HepG2 (cell line): ENCODE results near the gene YIF1A. TPM values are rescaled to one million over a fixed set of nuclear protein-coding genes. Genes with fewer than 3 reads are reported as not detected.

Experiments
- MIXL1 ChIP-seq: IDR thresholded peaks from 2 replicates; pipeline ENCODE4 v1.6.1; 2016
- TP53 ChIP-seq: sonication (generic); formaldehyde crosslinking; conservative IDR thresholded peaks from 2 replicates; pipeline ENCODE4 v1.4.0; 2020; ENCODE audit warnings: missing genetic modification reagents
- ZFP62 ChIP-seq: sonication (generic); formaldehyde crosslinking; IDR thresholded peaks from 2 replicates; pipeline ENCODE4 v1.4.0; 2020; ENCODE audit warnings: missing genetic modification reagents
- ZIK1 ChIP-seq: sonication (generic); formaldehyde crosslinking; IDR thresholded peaks from 2 replicates; pipeline ENCODE4 v1.5.0; 2020; ENCODE audit warnings: mild to moderate bottlenecking, low read depth, missing genetic modification reagents, borderline replicate concordance
- ZNF101 ChIP-seq: sonication (generic); formaldehyde crosslinking; IDR thresholded peaks from 2 replicates; pipeline ENCODE4 v1.4.0; 2020; ENCODE audit warnings: mild to moderate bottlenecking, low read depth, missing genetic modification reagents, borderline replicate concordance
- ZNF136 ChIP-seq: sonication (generic); formaldehyde crosslinking; IDR thresholded peaks from 2 replicates; pipeline ENCODE4 v1.8.1; 2022; ENCODE audit warnings: low read depth, mild to moderate bottlenecking, moderate library complexity, missing genetic modification reagents
- ZNF382 ChIP-seq: sonication (generic); formaldehyde crosslinking; IDR thresholded peaks from 2 replicates; pipeline ENCODE4 v1.5.0; 2020; ENCODE audit warnings: missing genetic modification reagents, mild to moderate bottlenecking, borderline replicate concordance
- ZNF530 ChIP-seq: sonication (generic); formaldehyde crosslinking; IDR thresholded peaks from 2 replicates; pipeline ENCODE4 v1.5.0; 2020; ENCODE audit warnings: low read depth, mild to moderate bottlenecking, missing genetic modification reagents
- ZNF652 ChIP-seq: IDR thresholded peaks from 2 replicates; pipeline ENCODE4 v1.6.1; 2016; ENCODE audit warnings: low read depth, borderline replicate concordance
- ZNF703 ChIP-seq: sonication (generic); formaldehyde crosslinking; IDR thresholded peaks from 2 replicates; pipeline ENCODE4 v1.5.1; 2020; ENCODE audit warnings: missing genetic modification reagents, mild to moderate bottlenecking, moderate library complexity, borderline replicate concordance
- polyA plus RNA-seq, 8 experiments: library from polyadenylated mRNA; depleted of rRNA in 3 of 8; stranded (reverse) in 7 of 8; unstranded in 1 of 8; fragments of >200 nt; fragmentation: Illumina TruSeq in 4 of 8; extraction: Trizol in 4 of 8; gene quantifications; 2 replicates each; pipeline versions ENCODE4 v1.2.1 to v1.2.3, GENCODE V29; 2011 to 2016; ENCODE audit warnings: low read depth in 4 of 8, missing spikeins in 1 of 8, mixed read lengths in 1 of 8; ENCODE audit not compliant: insufficient read depth in 1 of 8
- total RNA-seq, 5 experiments: library from RNA; depleted of rRNA; stranded (reverse); fragments of >200 nt; fragmentation: Illumina TruSeq; extraction: Trizol; gene quantifications; 2 replicates each; pipeline ENCODE4 v1.2.3, GENCODE V29; 2016; ENCODE audit warnings: low read depth in 1 of 5
- TF ChIP-seq, protein P1 (sequence below), 2 experiments: sonication (generic) in 1 of 2; formaldehyde crosslinking in 1 of 2; IDR thresholded peaks; 2 replicates each; pipeline versions ENCODE4 v1.6.1 to v1.9.0; 2014 to 2022; ENCODE audit warnings: antibody characterized with exemption in 1 of 2, borderline replicate concordance in 1 of 2, inconsistent platforms in 1 of 2, low read depth in 1 of 2, missing genetic modification reagents in 1 of 2
- TF ChIP-seq, protein P2 (sequence below): fragments of 450-650 bp; IDR thresholded peaks from 2 replicates; pipeline ENCODE4 v1.6.1; 2016
- TF ChIP-seq, protein P3 (sequence below): sonication (generic); formaldehyde crosslinking; IDR thresholded peaks from 2 replicates; pipeline ENCODE4 v1.9.0; 2021; ENCODE audit warnings: missing genetic modification reagents, borderline replicate concordance
- TF ChIP-seq, protein P4 (sequence below): sonication (generic); formaldehyde crosslinking; IDR thresholded peaks from 2 replicates; pipeline ENCODE4 v1.5.1; 2020; ENCODE audit warnings: mild to moderate bottlenecking, missing genetic modification reagents, borderline replicate concordance
- TF ChIP-seq, protein P5 (sequence below): sonication (generic); formaldehyde crosslinking; IDR thresholded peaks from 2 replicates; pipeline ENCODE4 v1.4.0; 2020; ENCODE audit warnings: missing genetic modification reagents

The YIF1A gene
- total and polyA plus RNA-seq, 2 of the 13 experiments (the other 11 are each of a cell fraction or from before 2014, with no cell fraction given): 133 to 145 TPM

DNA sequence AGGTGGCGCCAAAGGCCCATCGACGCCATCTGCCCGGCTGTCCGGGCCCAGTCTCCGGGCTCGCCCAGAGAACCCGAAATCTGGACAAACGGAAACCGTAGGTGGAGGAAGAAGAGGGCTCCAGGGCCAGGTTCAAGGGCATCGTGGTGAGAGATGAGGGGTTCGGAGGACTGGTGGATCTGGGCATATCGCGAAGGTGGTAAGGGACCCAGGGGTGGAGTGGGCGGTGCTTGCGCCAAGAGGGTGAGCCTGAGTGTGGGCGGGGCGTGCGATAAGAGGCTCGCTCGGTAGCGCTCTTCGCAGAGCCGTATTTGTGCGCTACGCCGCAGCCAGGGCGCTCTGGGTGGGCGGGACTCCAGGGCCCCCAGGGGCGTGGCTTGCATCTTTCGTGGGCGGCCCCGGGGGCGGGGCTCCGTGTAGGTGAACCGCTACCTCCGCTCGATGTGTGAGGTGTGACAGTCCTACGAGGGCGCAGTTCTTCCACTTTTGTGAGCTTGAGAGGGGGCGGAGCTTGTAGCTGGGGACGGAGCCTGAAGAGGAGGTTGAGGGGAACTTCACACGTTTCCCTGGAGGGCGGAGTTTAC lies 23.1 kb upstream of the YIF1A start (continued):
- TF ChIP-seq, protein P1, sequence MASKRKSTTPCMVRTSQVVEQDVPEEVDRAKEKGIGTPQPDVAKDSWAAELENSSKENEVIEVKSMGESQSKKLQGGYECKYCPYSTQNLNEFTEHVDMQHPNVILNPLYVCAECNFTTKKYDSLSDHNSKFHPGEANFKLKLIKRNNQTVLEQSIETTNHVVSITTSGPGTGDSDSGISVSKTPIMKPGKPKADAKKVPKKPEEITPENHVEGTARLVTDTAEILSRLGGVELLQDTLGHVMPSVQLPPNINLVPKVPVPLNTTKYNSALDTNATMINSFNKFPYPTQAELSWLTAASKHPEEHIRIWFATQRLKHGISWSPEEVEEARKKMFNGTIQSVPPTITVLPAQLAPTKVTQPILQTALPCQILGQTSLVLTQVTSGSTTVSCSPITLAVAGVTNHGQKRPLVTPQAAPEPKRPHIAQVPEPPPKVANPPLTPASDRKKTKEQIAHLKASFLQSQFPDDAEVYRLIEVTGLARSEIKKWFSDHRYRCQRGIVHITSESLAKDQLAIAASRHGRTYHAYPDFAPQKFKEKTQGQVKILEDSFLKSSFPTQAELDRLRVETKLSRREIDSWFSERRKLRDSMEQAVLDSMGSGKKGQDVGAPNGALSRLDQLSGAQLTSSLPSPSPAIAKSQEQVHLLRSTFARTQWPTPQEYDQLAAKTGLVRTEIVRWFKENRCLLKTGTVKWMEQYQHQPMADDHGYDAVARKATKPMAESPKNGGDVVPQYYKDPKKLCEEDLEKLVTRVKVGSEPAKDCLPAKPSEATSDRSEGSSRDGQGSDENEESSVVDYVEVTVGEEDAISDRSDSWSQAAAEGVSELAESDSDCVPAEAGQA (IDR thresholded peaks at IDR 0.05; ENCODE audit: low read depth): 0 out of 2 replicates have a peak, but pooled peaks have one; percentile 18
- TF ChIP-seq, protein P1 (CRISPR knock-in tag; IDR thresholded peaks at IDR 0.05; ENCODE audit: borderline replicate concordance): no peak
- TF ChIP-seq ZNF101 (no peak), ZNF652 (CRISPR knock-in tag) (peak; percentile 74; the same call in 1 of the 2 replicates), ZIK1 (CRISPR knock-in tag) (no peak), ZNF382 (CRISPR knock-in tag) (no peak), ZNF703 (no peak), TP53 (no peak), MIXL1 (peak; percentile 46; the same call in 1 of the 2 replicates), ZNF530 (CRISPR knock-in tag) (no peak), ZNF136 (CRISPR knock-in tag) (no peak), ZFP62 (no peak)
- TF ChIP-seq, protein P2, sequence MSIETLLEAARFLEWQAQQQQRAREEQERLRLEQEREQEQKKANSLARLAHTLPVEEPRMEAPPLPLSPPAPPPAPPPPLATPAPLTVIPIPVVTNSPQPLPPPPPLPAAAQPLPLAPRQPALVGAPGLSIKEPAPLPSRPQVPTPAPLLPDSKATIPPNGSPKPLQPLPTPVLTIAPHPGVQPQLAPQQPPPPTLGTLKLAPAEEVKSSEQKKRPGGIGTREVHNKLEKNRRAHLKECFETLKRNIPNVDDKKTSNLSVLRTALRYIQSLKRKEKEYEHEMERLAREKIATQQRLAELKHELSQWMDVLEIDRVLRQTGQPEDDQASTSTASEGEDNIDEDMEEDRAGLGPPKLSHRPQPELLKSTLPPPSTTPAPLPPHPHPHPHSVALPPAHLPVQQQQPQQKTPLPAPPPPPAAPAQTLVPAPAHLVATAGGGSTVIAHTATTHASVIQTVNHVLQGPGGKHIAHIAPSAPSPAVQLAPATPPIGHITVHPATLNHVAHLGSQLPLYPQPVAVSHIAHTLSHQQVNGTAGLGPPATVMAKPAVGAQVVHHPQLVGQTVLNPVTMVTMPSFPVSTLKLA: no peak
- TF ChIP-seq, protein P3, sequence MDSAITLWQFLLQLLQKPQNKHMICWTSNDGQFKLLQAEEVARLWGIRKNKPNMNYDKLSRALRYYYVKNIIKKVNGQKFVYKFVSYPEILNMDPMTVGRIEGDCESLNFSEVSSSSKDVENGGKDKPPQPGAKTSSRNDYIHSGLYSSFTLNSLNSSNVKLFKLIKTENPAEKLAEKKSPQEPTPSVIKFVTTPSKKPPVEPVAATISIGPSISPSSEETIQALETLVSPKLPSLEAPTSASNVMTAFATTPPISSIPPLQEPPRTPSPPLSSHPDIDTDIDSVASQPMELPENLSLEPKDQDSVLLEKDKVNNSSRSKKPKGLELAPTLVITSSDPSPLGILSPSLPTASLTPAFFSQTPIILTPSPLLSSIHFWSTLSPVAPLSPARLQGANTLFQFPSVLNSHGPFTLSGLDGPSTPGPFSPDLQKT (CRISPR knock-in tag): no peak
- TF ChIP-seq, protein P4, sequence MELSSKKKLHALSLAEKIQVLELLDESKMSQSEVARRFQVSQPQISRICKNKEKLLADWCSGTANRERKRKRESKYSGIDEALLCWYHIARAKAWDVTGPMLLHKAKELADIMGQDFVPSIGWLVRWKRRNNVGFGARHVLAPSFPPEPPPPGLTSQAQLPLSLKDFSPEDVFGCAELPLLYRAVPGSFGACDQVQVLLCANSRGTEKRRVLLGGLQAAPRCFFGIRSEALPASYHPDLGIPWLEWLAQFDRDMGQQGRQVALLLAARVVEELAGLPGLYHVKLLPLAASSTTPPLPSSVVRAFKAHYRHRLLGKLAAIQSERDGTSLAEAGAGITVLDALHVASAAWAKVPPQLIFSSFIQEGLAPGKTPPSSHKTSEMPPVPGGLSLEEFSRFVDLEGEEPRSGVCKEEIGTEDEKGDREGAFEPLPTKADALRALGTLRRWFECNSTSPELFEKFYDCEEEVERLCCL (CRISPR knock-in tag): no peak
- TF ChIP-seq, protein P5, sequence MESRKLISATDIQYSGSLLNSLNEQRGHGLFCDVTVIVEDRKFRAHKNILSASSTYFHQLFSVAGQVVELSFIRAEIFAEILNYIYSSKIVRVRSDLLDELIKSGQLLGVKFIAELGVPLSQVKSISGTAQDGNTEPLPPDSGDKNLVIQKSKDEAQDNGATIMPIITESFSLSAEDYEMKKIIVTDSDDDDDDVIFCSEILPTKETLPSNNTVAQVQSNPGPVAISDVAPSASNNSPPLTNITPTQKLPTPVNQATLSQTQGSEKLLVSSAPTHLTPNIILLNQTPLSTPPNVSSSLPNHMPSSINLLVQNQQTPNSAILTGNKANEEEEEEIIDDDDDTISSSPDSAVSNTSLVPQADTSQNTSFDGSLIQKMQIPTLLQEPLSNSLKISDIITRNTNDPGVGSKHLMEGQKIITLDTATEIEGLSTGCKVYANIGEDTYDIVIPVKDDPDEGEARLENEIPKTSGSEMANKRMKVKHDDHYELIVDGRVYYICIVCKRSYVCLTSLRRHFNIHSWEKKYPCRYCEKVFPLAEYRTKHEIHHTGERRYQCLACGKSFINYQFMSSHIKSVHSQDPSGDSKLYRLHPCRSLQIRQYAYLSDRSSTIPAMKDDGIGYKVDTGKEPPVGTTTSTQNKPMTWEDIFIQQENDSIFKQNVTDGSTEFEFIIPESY (CRISPR knock-in tag): no peak
